ENCODE results near the gene PRKAA2.
"Not testable (repeated sequence)": the region's sequence is repeated elsewhere in the genome, so short reads cannot be mapped to it uniquely, and the experiment has no call there.

Gene PRKAA2

GRCh38 chr1:56644919-56645676 is at the start of gene PRKAA2:
TSS of gene PRKAA2 (plus strand) at chr1:56645314. CDS start at chr1:56645388, 74 bp downstream.
- peak; percentile 24 for DNase-seq

- DNase-seq, result not testable (repeated sequence)
Observed at GRCh38 chr1:56595397-56596191, 49.5 kb upstream of the PRKAA2 start.

- DNase-seq, result not testable (repeated sequence)
Observed at GRCh38 chr1:56610097-56610496, 35.0 kb upstream of the PRKAA2 start.

GRCh38 chr1:56610770-56611169 is 34.3 kb upstream of the PRKAA2 start:
- DNase-seq, result not testable (repeated sequence)

- no peak for DNase-seq
Observed at GRCh38 chr1:56617141-56617540, 28.0 kb upstream of the PRKAA2 start.

GRCh38 chr1:56625819-56626440 is 19.2 kb upstream of the PRKAA2 start:
- DNase-seq, result no peak

GRCh38 chr1:56626546-56626945 is 18.6 kb upstream of the PRKAA2 start:
- DNase-seq, result no peak

- DNase-seq, result no peak
Observed at GRCh38 chr1:56627019-56627635, 18.0 kb upstream of the PRKAA2 start.

GRCh38 chr1:56627636-56628039 is 17.5 kb upstream of the PRKAA2 start:
- DNase-seq, result no peak

- no peak for DNase-seq
Observed at GRCh38 chr1:56630786-56631185, 14.3 kb upstream of the PRKAA2 start.

GRCh38 chr1:56631901-56632300 is 13.2 kb upstream of the PRKAA2 start:
- no peak for DNase-seq

- DNase-seq, result no peak
Observed at GRCh38 chr1:56634981-56635380, 10.1 kb upstream of the PRKAA2 start.

GRCh38 chr1:56638248-56638647 is 6.9 kb upstream of the PRKAA2 start:
- DNase-seq, result no peak

- no peak for DNase-seq
Observed at GRCh38 chr1:56639211-56639610, 5.9 kb upstream of the PRKAA2 start.

- no peak for DNase-seq
Observed at GRCh38 chr1:56643661-56644060, 1.5 kb upstream of the PRKAA2 start.

- peak; percentile 4 for DNase-seq
Observed at GRCh38 chr1:56644064-56644918, 823 bp upstream of the PRKAA2 start.

- no peak for DNase-seq
Observed at GRCh38 chr1:56645677-56646305, 677 bp downstream of the PRKAA2 start.

- no peak for DNase-seq
Observed at GRCh38 chr1:56646611-56647010, 1.5 kb downstream of the PRKAA2 start.

- no peak for DNase-seq
Observed at GRCh38 chr1:56647106-56647505, 2.0 kb downstream of the PRKAA2 start.

GRCh38 chr1:56648546-56648945 is 3.4 kb downstream of the PRKAA2 start:
- DNase-seq, result no peak

GRCh38 chr1:56654126-56654923 is 9.2 kb downstream of the PRKAA2 start:
- no peak for DNase-seq

All from DMS79 (cell line).